ENCODE results near the gene COMT. TPM values are rescaled to one million over a fixed set of nuclear protein-coding genes. Genes with fewer than 3 reads are reported as not detected.
A peak's percentile ranks its signal among the peaks of the same experiment; 100 is the strongest.

The COMT gene
- total RNA-seq, 2 experiments from 2014 or later = 71.8 to 74.8 TPM

GRCh38 chr22:19937616-19938473, 3.7 kb upstream of the COMT start:
- Mint-ChIP-seq H3K36me3 (ENCODE audit: low read depth) (peaks cover 23% of the 10 kb centered on the region), H3K27ac (no peak overlapping the region), H3K4me1 (peaks cover 17% of the 10 kb centered on the region), H3K4me3 (no peak overlapping the region), H3K9me3 (peaks cover 14% of the 10 kb centered on the region), H3K27me3 (no peaks in the 10 kb centered on the region)
- DNase-seq = no peak
- ChIA-PET CTCF (no interaction called here), POLR2A (no interaction called here)

DNA sequence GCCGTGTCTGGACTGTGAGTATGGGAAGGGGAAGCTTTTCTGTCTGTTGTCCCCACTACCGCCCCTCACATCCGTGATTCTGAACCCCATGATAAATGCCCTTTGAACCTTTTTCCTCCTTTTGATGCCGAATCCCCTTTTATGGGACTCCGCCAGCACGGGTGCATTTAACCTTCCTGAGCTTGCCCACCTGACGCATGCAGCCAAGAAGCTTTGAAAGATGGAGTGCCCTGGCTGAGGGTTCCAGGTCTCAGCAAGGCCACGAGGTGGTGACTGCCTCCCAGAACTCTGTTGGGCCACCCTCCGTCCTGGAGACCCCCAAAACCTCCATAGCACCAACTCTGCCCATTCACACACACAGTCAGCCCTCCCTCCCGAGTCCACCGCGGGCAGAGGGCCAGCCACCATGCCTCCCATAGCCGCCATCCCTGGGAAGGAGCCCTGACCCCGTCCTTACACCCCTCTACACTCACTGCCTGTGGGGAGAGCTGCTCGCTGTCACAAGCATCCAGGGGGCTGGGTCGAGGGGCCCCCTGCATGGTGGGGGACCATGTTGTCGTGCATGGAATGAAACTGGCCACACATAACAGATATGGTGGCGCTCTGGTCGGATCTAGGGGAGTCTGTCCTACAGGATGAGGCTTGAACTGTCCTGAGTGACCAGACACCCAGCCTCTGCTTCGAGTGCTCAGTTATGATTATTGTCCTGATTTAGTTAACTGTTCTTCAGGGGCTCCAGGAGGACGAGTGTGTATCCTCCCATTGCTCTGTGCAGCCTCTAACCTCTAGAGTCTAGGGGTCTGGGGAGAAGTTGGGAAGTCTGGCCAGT, 822 bp upstream of the COMT start:
- ChIA-PET CTCF (interaction anchor here (2.3 kb wide), 1 partner anchor 210 kb away, joined by 7 read pairs; no protein-coding TSS in a partner anchor), POLR2A (interaction anchor here (0.7 kb wide), 1 partner anchor 15 kb away, joined by 4 read pairs; no protein-coding TSS in a partner anchor)
- H3K9me3 Mint-ChIP-seq = peaks cover 7% of the 10 kb centered on the region
- DNase-seq = no peak
- H3K27me3 Mint-ChIP-seq = no peaks in the 10 kb centered on the region
- H3K27ac Mint-ChIP-seq = peak overlapping the region; percentile 96
- H3K4me3 Mint-ChIP-seq = peak overlapping the region; percentile 89
- H3K4me1 Mint-ChIP-seq = peaks cover 29% of the 10 kb centered on the region
- peaks cover 23% of the 10 kb centered on the region for H3K36me3 Mint-ChIP-seq (ENCODE audit: low read depth)

DNA sequence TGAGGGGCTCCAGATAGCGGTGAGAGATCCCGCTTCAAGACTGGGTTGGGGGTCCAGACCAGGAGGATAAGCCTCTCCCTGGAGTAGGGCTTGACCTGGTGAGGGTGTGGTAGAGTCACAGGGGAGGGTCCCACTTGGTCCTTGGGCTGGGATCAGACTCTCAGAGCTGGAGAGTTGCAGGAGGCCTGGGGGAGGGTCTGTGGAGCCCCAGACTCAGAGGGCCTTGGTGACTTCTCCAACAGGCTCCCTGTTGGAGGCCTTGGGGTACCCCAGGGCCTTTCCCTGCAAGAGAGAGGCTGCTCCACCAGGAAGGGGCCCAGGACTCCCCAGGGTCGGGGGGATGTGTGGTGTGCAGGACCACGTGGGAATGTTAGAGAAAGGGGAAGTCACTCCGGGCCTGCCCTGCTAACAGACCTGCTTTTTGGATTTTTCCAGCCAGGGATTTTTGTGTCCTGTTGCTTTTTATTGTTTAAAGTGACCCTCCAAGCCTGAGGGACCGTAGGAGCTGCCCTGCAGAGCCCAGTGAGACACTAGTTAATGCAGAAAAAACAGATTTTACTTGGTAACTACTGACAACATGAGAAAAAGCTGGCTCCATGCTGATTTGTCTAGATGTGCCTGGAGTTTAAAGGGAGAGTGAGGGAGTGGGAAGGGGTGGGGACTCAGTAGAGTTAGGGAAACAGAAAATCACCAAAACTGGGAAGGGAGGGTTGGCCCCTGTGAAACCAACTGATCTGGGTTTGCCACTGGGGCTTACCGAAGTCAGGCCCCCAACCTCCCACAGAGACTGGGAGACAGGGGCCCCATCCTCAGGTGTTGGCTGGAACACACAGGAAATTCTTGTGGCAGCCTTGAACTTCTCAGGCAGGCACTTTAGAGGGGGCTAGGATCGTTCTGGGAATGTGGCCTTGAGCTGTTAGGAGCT, 847 bp downstream of the COMT start:
- Mint-ChIP-seq H3K36me3 (ENCODE audit: low read depth) (peaks cover 7% of the 10 kb centered on the region), H3K4me3 (peak overlapping the region; percentile 89), H3K27ac (peak overlapping the region; percentile 96), H3K9me3 (no peaks in the 10 kb centered on the region), H3K4me1 (peaks cover 36% of the 10 kb centered on the region), H3K27me3 (no peaks in the 10 kb centered on the region)
- DNase-seq = no peak
- POLR2A ChIA-PET = no interaction called here
- CTCF ChIA-PET = interaction anchor here (1.1 to 2.3 kb wide), 2 partner anchors 11 to 212 kb away, joined by 4 to 7 read pairs; no protein-coding TSS in a partner anchor

DNA sequence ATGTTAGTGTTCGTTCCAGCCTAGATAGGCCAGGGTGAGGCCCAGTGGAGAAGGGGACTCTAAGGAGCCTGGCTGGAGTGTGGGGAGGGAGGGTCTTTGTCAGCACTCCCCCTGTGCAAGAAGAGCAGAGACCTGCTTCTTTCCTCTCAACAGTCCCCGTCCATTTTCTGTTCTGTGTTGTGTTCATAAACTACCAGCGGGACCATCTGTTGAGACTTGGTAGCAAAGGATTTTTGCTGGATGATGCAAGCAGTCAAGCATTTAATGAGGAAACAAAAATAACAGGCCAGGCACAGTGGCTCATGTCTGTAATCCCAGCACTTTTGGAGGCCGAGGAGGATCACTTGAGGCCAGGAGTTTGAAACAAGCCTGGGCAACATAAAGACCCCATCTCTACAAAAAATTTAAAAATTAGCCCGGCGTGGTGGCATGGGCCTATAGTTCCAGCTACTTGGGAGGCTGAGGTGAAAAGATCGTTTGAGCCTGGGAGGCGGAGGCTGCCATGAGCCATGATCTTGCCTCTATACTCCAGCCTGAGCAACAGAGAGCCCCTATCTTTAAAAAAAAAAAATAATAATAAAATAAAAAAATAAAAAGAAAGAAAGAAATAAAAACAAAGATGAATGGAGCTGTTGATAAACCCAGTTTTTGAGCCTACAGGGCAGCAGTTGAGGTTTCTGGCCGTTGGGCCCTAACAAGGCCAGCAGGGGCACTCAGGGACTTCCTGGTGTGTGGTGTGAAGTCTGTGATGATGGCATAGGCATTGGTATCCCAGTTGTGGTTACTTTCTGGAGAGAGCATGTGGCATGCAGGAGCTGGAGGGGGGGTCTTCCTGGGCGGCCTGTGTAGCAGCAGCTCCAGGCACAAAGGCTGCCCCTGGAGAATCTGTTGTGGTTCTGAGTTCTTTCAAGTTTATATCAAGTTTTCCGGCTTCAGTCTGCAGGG, 1.8 kb downstream of the COMT start:
- H3K9me3 Mint-ChIP-seq = no peaks in the 10 kb centered on the region
- no peak for DNase-seq
- H3K4me3 Mint-ChIP-seq = peak overlapping the region; percentile 89
- ChIA-PET POLR2A (interaction anchor here (0.6 kb wide), 1 partner anchor 174 kb away, joined by 3 read pairs; no protein-coding TSS in a partner anchor), CTCF (interaction anchor here (0.6 to 2.3 kb wide), 3 partner anchors 11 to 213 kb away, joined by 3 to 7 read pairs (median 4); no protein-coding TSS in a partner anchor)
- peaks cover 7% of the 10 kb centered on the region for H3K36me3 Mint-ChIP-seq (ENCODE audit: low read depth)
- peak overlapping the region; percentile 96 for H3K27ac Mint-ChIP-seq
- H3K4me1 Mint-ChIP-seq = peaks cover 40% of the 10 kb centered on the region
- H3K27me3 Mint-ChIP-seq = no peaks in the 10 kb centered on the region

DNA sequence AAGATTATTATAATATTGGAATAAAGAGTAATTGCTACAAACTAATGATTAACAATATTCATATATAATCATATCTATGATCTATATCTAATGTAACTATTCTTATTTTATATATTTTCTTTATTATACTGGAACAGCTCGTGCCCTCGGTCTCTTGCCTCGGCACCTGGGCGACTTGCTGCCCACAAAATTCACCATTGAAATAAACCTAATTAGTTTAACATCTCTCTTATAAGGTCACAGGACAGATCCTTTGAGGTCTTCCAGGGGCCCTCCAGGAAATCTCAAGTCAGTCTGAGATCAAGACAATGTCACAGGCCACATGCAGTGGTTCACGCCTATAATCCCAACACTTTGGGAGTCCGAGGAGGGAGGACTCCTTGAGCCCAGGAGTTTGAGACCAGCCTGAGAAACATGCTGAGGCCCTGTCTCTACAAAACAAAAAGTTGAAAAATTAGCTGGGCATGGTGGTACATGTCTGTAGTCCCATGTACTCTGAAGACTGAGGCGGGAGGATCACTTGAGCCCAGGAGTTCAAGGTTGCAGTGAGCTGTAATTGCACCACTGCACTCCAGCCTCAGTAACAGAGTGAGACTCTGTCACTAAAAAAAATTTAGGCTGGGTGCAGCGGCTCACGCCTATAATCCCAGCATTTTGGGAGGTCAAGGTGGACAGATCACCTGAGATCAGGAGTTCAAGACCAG, 6.6 kb downstream of the COMT start:
- ChIA-PET POLR2A (no interaction called here), CTCF (interaction anchor here (1.0 to 2.2 kb wide), 5 partner anchors 9 to 218 kb away, joined by 3 to 12 read pairs (median 3); no protein-coding TSS in a partner anchor)
- H3K27me3 Mint-ChIP-seq = no peaks in the 10 kb centered on the region

DNA sequence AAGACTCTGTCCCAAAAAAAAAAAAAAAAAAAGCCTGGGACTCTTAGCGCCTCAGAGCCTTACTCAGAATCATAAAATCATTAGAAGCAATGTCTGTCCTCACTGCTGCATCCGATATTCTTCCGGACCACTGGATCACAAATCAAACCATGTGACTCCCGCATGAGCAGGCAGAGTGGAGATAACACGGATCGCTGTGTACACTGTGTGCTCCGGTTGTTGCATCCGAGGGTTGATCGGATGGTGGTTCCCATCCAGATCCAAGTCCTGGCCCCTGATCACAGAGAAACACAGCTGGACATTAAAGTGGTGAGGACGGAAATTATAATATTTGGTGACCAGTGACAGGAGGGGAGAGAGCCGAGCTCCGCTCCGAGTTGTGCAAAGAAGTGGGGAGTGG, 9.8 kb downstream of the COMT start:
- peak overlapping the region; percentile 23 for H3K27ac Mint-ChIP-seq
- no peaks in the 10 kb centered on the region for H3K9me3 Mint-ChIP-seq
- no peaks in the 10 kb centered on the region for H3K27me3 Mint-ChIP-seq
- DNase-seq = no peak
- H3K36me3 Mint-ChIP-seq (ENCODE audit: low read depth) = peaks cover 1% of the 10 kb centered on the region
- ChIA-PET CTCF (no interaction called here), POLR2A (no interaction called here)
- peaks cover 27% of the 10 kb centered on the region for H3K4me1 Mint-ChIP-seq
- H3K4me3 Mint-ChIP-seq = no peak overlapping the region

More for the DNA sequence above, 6.6 kb downstream of the COMT start:
- DNase-seq = no peak
- no peaks in the 10 kb centered on the region for H3K9me3 Mint-ChIP-seq
- H3K4me3 Mint-ChIP-seq = no peak overlapping the region
- no peak overlapping the region for H3K27ac Mint-ChIP-seq
- peaks cover 4% of the 10 kb centered on the region for H3K36me3 Mint-ChIP-seq (ENCODE audit: low read depth)
- peaks cover 20% of the 10 kb centered on the region for H3K4me1 Mint-ChIP-seq

GRCh38 chr22:19955241-19956128, 13.9 kb downstream of the COMT start:
- H3K36me3 Mint-ChIP-seq (ENCODE audit: low read depth) = no peaks in the 10 kb centered on the region
- H3K4me1 Mint-ChIP-seq = peaks cover 19% of the 10 kb centered on the region
- no peaks in the 10 kb centered on the region for H3K9me3 Mint-ChIP-seq
- peak overlapping the region; percentile 76 for H3K27ac Mint-ChIP-seq
- ChIA-PET POLR2A (interaction anchor here (0.6 kb wide), 1 partner anchor 14 kb away, joined by 4 read pairs; no protein-coding TSS in a partner anchor), CTCF (interaction anchor here (0.8 kb wide), 1 partner anchor 365 kb away, joined by 3 read pairs; the partner anchor contains the start of gene DGCR6L)
- H3K4me3 Mint-ChIP-seq = no peak overlapping the region
- no peak for DNase-seq
- H3K27me3 Mint-ChIP-seq = no peaks in the 10 kb centered on the region

GRCh38 chr22:19957445-19957844, 15.9 kb downstream of the COMT start:
- ChIA-PET CTCF (interaction anchor here (1.9 kb wide), 1 partner anchor 10 kb away, joined by 8 read pairs; no protein-coding TSS in a partner anchor), POLR2A (no interaction called here)
- Mint-ChIP-seq H3K36me3 (ENCODE audit: low read depth) (no peaks in the 10 kb centered on the region), H3K4me1 (peaks cover 20% of the 10 kb centered on the region), H3K4me3 (no peak overlapping the region), H3K27me3 (no peaks in the 10 kb centered on the region), H3K9me3 (no peaks in the 10 kb centered on the region), H3K27ac (no peak overlapping the region)
- no peak for DNase-seq

DNA sequence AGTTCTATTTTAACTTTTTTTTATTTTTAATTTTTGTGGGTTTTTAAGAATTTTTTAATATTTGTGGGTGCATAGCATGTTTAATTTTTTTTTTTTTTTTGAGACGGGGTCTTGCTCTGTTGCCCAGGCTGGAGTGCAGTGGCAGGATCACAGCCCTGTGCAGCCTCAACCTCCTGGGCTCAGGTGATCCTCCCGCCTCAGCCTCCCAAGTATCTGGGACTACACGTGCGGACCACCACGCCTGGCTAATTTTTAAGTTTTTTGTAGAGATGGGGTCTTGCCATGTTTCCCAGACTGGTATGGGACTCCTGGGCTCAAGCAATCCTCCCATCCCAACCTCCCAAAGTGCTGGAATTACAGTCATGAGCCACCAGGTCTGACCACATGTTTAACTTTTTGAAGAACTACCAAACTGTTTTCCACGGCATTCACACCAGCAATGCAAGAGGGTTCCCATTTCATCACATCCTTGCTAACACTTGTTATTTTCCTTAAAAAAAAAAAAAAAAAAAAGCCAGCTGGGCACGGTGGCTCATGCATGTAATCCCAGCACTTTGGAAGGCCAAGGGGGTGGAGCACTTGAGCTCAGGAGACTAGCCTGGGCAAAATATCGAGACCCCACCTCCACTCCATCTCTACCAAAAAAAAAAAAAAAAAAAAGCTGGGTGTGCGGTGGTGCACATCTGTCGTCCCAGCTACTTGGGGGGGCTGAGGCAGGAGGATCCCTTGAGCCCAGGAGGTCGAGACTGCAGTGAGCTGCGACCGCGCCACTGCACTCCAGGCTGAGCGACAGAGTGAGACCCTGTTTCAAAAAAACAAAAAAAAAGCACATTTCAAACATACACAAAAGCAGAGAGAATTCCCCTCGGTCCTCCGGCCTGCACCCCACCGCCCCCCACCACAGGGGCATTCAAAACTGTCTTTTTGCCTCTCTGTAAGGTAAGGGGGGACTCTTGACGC, 16.8 kb downstream of the COMT start:
- ChIA-PET POLR2A (no interaction called here), CTCF (interaction anchor here (0.6 to 1.9 kb wide), 3 partner anchors 11 to 179 kb away, joined by 3 to 8 read pairs (median 3); no protein-coding TSS in a partner anchor)
- Mint-ChIP-seq H3K27me3 (no peaks in the 10 kb centered on the region), H3K27ac (no peak overlapping the region), H3K9me3 (no peaks in the 10 kb centered on the region), H3K4me3 (no peak overlapping the region), H3K36me3 (ENCODE audit: low read depth) (no peaks in the 10 kb centered on the region), H3K4me1 (peaks cover 21% of the 10 kb centered on the region)
- DNase-seq = no peak

Data from activated CD4-positive, alpha-beta T cell treated with anti-CD3 and anti-CD28 coated beads, Interleukin-2, amount 10 ng/mL, durations not matched to agents 7 days and 5 days (primary cell).